Panc1 (cell line): Measurements from ENCODE around the gene HTRA2.

Source experiments
- POLR2AphosphoS5 ChIP-seq: IDR thresholded peaks from 2 replicates; pipeline ENCODE4 v1.6.1; 2012; ENCODE audit warnings: mild to moderate bottlenecking, low read depth, low read length, moderate library complexity
- SIN3A ChIP-seq: IDR thresholded peaks from 2 replicates; pipeline ENCODE4 v1.6.1; 2012; ENCODE audit warnings: low read depth, mild to moderate bottlenecking, low read length, moderate library complexity, borderline replicate concordance; ENCODE audit not compliant: insufficient read depth
- TCF7L2 ChIP-seq: IDR thresholded peaks from 2 replicates; pipeline ENCODE4 v1.6.1; 2011; ENCODE audit warnings: mild to moderate bottlenecking, low read depth, low read length, inconsistent platforms
- TF ChIP-seq, protein P1 (sequence below): fragments of 450-650 bp; IDR thresholded peaks from 2 replicates; pipeline ENCODE4 v1.5.1; 2017; ENCODE audit warnings: mild to moderate bottlenecking
- TF ChIP-seq, protein P2 (sequence below), 2 experiments: IDR thresholded peaks; 2 replicates each; pipeline ENCODE4 v1.6.1; 2011 to 2012; ENCODE audit warnings: low read depth in 2 of 2, control low read depth in 1 of 2, low read length in 1 of 2, mild to moderate bottlenecking in 1 of 2, moderate library complexity in 1 of 2; ENCODE audit not compliant: insufficient read depth in 1 of 2

GRCh38 chr2:74560591-74560990 is 30.9 kb downstream of the HTRA2 start:
- TF ChIP-seq POLR2AphosphoS5 (no peak), TCF7L2 (no peak), SIN3A (no peak)
- TF ChIP-seq, protein P1, sequence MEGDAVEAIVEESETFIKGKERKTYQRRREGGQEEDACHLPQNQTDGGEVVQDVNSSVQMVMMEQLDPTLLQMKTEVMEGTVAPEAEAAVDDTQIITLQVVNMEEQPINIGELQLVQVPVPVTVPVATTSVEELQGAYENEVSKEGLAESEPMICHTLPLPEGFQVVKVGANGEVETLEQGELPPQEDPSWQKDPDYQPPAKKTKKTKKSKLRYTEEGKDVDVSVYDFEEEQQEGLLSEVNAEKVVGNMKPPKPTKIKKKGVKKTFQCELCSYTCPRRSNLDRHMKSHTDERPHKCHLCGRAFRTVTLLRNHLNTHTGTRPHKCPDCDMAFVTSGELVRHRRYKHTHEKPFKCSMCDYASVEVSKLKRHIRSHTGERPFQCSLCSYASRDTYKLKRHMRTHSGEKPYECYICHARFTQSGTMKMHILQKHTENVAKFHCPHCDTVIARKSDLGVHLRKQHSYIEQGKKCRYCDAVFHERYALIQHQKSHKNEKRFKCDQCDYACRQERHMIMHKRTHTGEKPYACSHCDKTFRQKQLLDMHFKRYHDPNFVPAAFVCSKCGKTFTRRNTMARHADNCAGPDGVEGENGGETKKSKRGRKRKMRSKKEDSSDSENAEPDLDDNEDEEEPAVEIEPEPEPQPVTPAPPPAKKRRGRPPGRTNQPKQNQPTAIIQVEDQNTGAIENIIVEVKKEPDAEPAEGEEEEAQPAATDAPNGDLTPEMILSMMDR: no peak
- TF ChIP-seq, protein P2, sequence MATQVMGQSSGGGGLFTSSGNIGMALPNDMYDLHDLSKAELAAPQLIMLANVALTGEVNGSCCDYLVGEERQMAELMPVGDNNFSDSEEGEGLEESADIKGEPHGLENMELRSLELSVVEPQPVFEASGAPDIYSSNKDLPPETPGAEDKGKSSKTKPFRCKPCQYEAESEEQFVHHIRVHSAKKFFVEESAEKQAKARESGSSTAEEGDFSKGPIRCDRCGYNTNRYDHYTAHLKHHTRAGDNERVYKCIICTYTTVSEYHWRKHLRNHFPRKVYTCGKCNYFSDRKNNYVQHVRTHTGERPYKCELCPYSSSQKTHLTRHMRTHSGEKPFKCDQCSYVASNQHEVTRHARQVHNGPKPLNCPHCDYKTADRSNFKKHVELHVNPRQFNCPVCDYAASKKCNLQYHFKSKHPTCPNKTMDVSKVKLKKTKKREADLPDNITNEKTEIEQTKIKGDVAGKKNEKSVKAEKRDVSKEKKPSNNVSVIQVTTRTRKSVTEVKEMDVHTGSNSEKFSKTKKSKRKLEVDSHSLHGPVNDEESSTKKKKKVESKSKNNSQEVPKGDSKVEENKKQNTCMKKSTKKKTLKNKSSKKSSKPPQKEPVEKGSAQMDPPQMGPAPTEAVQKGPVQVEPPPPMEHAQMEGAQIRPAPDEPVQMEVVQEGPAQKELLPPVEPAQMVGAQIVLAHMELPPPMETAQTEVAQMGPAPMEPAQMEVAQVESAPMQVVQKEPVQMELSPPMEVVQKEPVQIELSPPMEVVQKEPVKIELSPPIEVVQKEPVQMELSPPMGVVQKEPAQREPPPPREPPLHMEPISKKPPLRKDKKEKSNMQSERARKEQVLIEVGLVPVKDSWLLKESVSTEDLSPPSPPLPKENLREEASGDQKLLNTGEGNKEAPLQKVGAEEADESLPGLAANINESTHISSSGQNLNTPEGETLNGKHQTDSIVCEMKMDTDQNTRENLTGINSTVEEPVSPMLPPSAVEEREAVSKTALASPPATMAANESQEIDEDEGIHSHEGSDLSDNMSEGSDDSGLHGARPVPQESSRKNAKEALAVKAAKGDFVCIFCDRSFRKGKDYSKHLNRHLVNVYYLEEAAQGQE (IDR thresholded peaks at IDR 0.05; ENCODE audit: insufficient read depth in 1 of 2, low read depth in 2 of 2, low read length in 1 of 2): no peak
